SK-N-SH (cell line): ENCODE results near the gene MAK.

Source experiments
- IRF3 ChIP-seq: fragments of 150-350 bp; IDR thresholded peaks from 2 replicates; pipeline ENCODE4 v1.6.1; 2016; ENCODE audit warnings: mild to moderate bottlenecking, low read depth, low read length
- SMC3 ChIP-seq: IDR thresholded peaks from 2 replicates; pipeline ENCODE4 v1.6.1; 2012; ENCODE audit warnings: low read depth, low read length, improper control_type of control experiment
- TF ChIP-seq, protein P1 (sequence below): fragments of 200-600 bp; sonication (generic); IDR thresholded peaks from 2 replicates; pipeline ENCODE4 v1.6.1; 2017; ENCODE audit warnings: antibody characterized with exemption, mild to moderate bottlenecking, moderate library complexity
- TF ChIP-seq, protein P2 (sequence below): IDR thresholded peaks from 2 replicates; pipeline ENCODE4 v1.6.1; 2012; ENCODE audit warnings: mild to moderate bottlenecking, low read depth, low read length, moderate library complexity

GRCh38 chr6:10791673-10792072 is 46.7 kb downstream of the MAK start:
- TF ChIP-seq, protein P1, sequence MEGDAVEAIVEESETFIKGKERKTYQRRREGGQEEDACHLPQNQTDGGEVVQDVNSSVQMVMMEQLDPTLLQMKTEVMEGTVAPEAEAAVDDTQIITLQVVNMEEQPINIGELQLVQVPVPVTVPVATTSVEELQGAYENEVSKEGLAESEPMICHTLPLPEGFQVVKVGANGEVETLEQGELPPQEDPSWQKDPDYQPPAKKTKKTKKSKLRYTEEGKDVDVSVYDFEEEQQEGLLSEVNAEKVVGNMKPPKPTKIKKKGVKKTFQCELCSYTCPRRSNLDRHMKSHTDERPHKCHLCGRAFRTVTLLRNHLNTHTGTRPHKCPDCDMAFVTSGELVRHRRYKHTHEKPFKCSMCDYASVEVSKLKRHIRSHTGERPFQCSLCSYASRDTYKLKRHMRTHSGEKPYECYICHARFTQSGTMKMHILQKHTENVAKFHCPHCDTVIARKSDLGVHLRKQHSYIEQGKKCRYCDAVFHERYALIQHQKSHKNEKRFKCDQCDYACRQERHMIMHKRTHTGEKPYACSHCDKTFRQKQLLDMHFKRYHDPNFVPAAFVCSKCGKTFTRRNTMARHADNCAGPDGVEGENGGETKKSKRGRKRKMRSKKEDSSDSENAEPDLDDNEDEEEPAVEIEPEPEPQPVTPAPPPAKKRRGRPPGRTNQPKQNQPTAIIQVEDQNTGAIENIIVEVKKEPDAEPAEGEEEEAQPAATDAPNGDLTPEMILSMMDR = no peak
- no peak for TF ChIP-seq IRF3
- TF ChIP-seq, protein P2, sequence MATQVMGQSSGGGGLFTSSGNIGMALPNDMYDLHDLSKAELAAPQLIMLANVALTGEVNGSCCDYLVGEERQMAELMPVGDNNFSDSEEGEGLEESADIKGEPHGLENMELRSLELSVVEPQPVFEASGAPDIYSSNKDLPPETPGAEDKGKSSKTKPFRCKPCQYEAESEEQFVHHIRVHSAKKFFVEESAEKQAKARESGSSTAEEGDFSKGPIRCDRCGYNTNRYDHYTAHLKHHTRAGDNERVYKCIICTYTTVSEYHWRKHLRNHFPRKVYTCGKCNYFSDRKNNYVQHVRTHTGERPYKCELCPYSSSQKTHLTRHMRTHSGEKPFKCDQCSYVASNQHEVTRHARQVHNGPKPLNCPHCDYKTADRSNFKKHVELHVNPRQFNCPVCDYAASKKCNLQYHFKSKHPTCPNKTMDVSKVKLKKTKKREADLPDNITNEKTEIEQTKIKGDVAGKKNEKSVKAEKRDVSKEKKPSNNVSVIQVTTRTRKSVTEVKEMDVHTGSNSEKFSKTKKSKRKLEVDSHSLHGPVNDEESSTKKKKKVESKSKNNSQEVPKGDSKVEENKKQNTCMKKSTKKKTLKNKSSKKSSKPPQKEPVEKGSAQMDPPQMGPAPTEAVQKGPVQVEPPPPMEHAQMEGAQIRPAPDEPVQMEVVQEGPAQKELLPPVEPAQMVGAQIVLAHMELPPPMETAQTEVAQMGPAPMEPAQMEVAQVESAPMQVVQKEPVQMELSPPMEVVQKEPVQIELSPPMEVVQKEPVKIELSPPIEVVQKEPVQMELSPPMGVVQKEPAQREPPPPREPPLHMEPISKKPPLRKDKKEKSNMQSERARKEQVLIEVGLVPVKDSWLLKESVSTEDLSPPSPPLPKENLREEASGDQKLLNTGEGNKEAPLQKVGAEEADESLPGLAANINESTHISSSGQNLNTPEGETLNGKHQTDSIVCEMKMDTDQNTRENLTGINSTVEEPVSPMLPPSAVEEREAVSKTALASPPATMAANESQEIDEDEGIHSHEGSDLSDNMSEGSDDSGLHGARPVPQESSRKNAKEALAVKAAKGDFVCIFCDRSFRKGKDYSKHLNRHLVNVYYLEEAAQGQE = no peak
- no peak for TF ChIP-seq SMC3
